HL-60 (cell line): ENCODE measurements around the gene FGF12.

Experiments used
- DNase-seq, 2 experiments: peaks; one replicate each; pipeline ENCODE4 v3.0.0-alpha.2; 2010 to 2020; ENCODE audit warnings: low read depth in 1 of 2, low spot score in 1 of 2
- H3K27ac ChIP-seq: fragments of 250-450 bp; sonication (Bioruptor Pico); replicated peaks from 2 replicates; pipeline ENCODE4 v1.5.1; 2020; ENCODE audit warnings: mild to moderate bottlenecking, moderate library complexity
- H3K27me3 ChIP-seq: fragments of 250-450 bp; sonication (Bioruptor Pico); 2 replicates; pipeline ENCODE4 v1.5.1; 2021; ENCODE audit warnings: mild to moderate bottlenecking, moderate library complexity; ENCODE audit not compliant: insufficient read depth, poor library complexity, severe bottlenecking
- H3K4me3 ChIP-seq: replicated peaks from 2 replicates; pipeline ENCODE4 v1.5.1; 2011; ENCODE audit warnings: mild to moderate bottlenecking, control low read depth, low read length; ENCODE audit not compliant: insufficient read depth
- CTCF ChIP-seq: IDR thresholded peaks from one replicate; pipeline ENCODE4 v1.5.1; 2011; ENCODE audit warnings: low read length, control low read depth, inconsistent platforms; ENCODE audit not compliant: insufficient read depth
- GABPA ChIP-seq: IDR thresholded peaks from 2 replicates; pipeline ENCODE4 v1.6.1; 2012; ENCODE audit warnings: low read depth
- POLR2AphosphoS5 ChIP-seq: IDR thresholded peaks from 2 replicates; pipeline ENCODE4 v1.6.1; 2012; ENCODE audit warnings: low read depth
- SPI1 ChIP-seq: IDR thresholded peaks from 2 replicates; pipeline ENCODE4 v1.6.1; 2012; ENCODE audit warnings: low read depth, mild to moderate bottlenecking, borderline replicate concordance
- TF ChIP-seq, protein P1 (sequence below): IDR thresholded peaks from 2 replicates; pipeline ENCODE4 v1.6.1; 2012; ENCODE audit warnings: low read depth; ENCODE audit not compliant: insufficient replicate concordance

FGF12 gene

GRCh38 chr3:192186045-192186444 lies 541.3 kb downstream of the FGF12 start:
- TF ChIP-seq GABPA (no peak), SPI1 (no peak), CTCF (no peak)
- TF ChIP-seq, protein P1, sequence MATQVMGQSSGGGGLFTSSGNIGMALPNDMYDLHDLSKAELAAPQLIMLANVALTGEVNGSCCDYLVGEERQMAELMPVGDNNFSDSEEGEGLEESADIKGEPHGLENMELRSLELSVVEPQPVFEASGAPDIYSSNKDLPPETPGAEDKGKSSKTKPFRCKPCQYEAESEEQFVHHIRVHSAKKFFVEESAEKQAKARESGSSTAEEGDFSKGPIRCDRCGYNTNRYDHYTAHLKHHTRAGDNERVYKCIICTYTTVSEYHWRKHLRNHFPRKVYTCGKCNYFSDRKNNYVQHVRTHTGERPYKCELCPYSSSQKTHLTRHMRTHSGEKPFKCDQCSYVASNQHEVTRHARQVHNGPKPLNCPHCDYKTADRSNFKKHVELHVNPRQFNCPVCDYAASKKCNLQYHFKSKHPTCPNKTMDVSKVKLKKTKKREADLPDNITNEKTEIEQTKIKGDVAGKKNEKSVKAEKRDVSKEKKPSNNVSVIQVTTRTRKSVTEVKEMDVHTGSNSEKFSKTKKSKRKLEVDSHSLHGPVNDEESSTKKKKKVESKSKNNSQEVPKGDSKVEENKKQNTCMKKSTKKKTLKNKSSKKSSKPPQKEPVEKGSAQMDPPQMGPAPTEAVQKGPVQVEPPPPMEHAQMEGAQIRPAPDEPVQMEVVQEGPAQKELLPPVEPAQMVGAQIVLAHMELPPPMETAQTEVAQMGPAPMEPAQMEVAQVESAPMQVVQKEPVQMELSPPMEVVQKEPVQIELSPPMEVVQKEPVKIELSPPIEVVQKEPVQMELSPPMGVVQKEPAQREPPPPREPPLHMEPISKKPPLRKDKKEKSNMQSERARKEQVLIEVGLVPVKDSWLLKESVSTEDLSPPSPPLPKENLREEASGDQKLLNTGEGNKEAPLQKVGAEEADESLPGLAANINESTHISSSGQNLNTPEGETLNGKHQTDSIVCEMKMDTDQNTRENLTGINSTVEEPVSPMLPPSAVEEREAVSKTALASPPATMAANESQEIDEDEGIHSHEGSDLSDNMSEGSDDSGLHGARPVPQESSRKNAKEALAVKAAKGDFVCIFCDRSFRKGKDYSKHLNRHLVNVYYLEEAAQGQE: no peak
- H3K27me3 ChIP-seq: no peaks in the 10 kb centered on the region
- no peak for DNase-seq
- H3K4me3 ChIP-seq: no peak overlapping the region
- H3K27ac ChIP-seq: no peak overlapping the region

GRCh38 chr3:192183109-192183508 lies 544.2 kb downstream of the FGF12 start:
- no peak overlapping the region for H3K4me3 ChIP-seq
- no peaks in the 10 kb centered on the region for H3K27me3 ChIP-seq
- no peak for DNase-seq
- TF ChIP-seq SPI1: no peak
- TF ChIP-seq, protein P1: no peak
- TF ChIP-seq CTCF: no peak
- no peak for TF ChIP-seq POLR2AphosphoS5
- no peak for TF ChIP-seq GABPA
- H3K27ac ChIP-seq: no peak overlapping the region

DNA sequence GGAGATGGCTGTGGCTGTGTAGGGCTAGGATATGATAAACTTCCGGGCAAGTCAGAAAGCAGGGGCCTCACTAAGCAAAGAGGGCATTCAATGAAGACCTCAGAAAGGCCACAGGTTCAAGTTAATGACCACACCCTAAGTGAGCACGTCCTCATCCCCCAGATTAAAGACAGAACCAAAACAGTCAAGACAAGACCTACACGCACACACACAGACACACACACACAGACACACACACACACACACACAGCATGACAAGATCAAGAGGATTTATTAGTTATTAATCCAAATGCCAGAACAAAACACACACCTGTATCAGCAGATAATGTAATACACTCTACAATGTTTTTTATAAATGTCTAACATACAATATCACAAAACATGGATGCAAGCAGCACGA lies 546.2 kb downstream of the FGF12 start:
- Histone ChIP-seq H3K4me3 (no peak overlapping the region), H3K27ac (no peak overlapping the region), H3K27me3 (no peaks in the 10 kb centered on the region)
- TF ChIP-seq POLR2AphosphoS5 (no peak), CTCF (no peak)
- TF ChIP-seq, protein P1: no peak
- DNase-seq: no peak
